ENCODE measurements around the gene CASKIN1. TPM values are rescaled to one million over a fixed set of nuclear protein-coding genes. Genes with fewer than 3 reads are reported as not detected.

The CASKIN1 gene
- total RNA-seq, 1 experiment from 2014 or later = 6.6 TPM

- no peak for TF ChIP-seq CTCF (IDR thresholded peaks at IDR 0.05; ENCODE audit: insufficient read depth in 1 of 2, low read depth in 1 of 2, low read length in 1 of 2, severe bottlenecking in 1 of 2, unreplicated experiment in 1 of 2)
- peaks cover 6% of the 10 kb centered on the region for H3K4me1 Mint-ChIP-seq (ENCODE audit: low read depth, unreplicated experiment)
- ChIA-PET POLR2A (interaction anchor here (0.6 kb wide), 1 partner anchor 130 kb away, joined by 5 read pairs; no protein-coding TSS in a partner anchor), CTCF (no interaction called here)
- BruUV-seq (replicated peaks) = no TSS peak
- H3K9me3 Mint-ChIP-seq (ENCODE audit: unreplicated experiment) = no peaks in the 10 kb centered on the region
- no peak for DNase-seq
- H3K36me3 Mint-ChIP-seq (ENCODE audit: insufficient read depth, unreplicated experiment) = peaks cover 13% of the 10 kb centered on the region
- intact Hi-C loops (cut with micrococcal nuclease; ENCODE audit: unreplicated experiment) = no loop called here
- no peak overlapping the region for H3K4me3 Mint-ChIP-seq (ENCODE audit: unreplicated experiment)
- no peak overlapping the region for H3K4me3 ChIP-seq (ENCODE audit: low read depth, low read length)
- H3K9me3 ChIP-seq = no peaks in the 10 kb centered on the region
- H3K27me3 ChIP-seq (replicated peaks; ENCODE audit: control insufficient read depth, insufficient read depth, low read length) = no peaks in the 10 kb centered on the region
- H3K27me3 Mint-ChIP-seq (ENCODE audit: insufficient read depth, unreplicated experiment) = no peaks in the 10 kb centered on the region
- H3K36me3 ChIP-seq (ENCODE audit: control insufficient read depth, insufficient read depth, low read length) = no peaks in the 10 kb centered on the region; the same call in 1 of the 2 replicates
- H3K4me1 ChIP-seq = no peaks in the 10 kb centered on the region
- H3K27ac Mint-ChIP-seq (ENCODE audit: unreplicated experiment) = no peak overlapping the region
Observed at GRCh38 chr16:2186505-2186904, 9.9 kb downstream of the CASKIN1 start.

GRCh38 chr16:2186064-2186463 is 10.3 kb downstream of the CASKIN1 start:
- POLR2A ChIA-PET = interaction anchor here (0.6 kb wide), 1 partner anchor 129 kb away, joined by 5 read pairs; no protein-coding TSS in a partner anchor
- no peak overlapping the region for H3K4me3 ChIP-seq (ENCODE audit: low read depth, low read length)
- Mint-ChIP-seq H3K27me3 (ENCODE audit: insufficient read depth, unreplicated experiment) (no peaks in the 10 kb centered on the region), H3K9me3 (ENCODE audit: unreplicated experiment) (no peaks in the 10 kb centered on the region), H3K27ac (ENCODE audit: unreplicated experiment) (no peak overlapping the region), H3K4me3 (ENCODE audit: unreplicated experiment) (no peak overlapping the region), H3K36me3 (ENCODE audit: insufficient read depth, unreplicated experiment) (peaks cover 14% of the 10 kb centered on the region), H3K4me1 (ENCODE audit: low read depth, unreplicated experiment) (peaks cover 6% of the 10 kb centered on the region)
- DNase-seq = no peak
- CTCF ChIA-PET = no interaction called here
- intact Hi-C loops (cut with micrococcal nuclease; ENCODE audit: unreplicated experiment) = no loop called here
- no TSS peak for BruUV-seq (replicated peaks)
- H3K9me3 ChIP-seq = no peaks in the 10 kb centered on the region
- no peaks in the 10 kb centered on the region; the same call in 1 of the 2 replicates for H3K36me3 ChIP-seq (ENCODE audit: control insufficient read depth, insufficient read depth, low read length)
- no peak for TF ChIP-seq CTCF (IDR thresholded peaks at IDR 0.05; ENCODE audit: insufficient read depth in 1 of 2, low read depth in 1 of 2, low read length in 1 of 2, severe bottlenecking in 1 of 2, unreplicated experiment in 1 of 2)
- H3K4me1 ChIP-seq = no peaks in the 10 kb centered on the region
- H3K27me3 ChIP-seq (replicated peaks; ENCODE audit: control insufficient read depth, insufficient read depth, low read length) = no peaks in the 10 kb centered on the region

GRCh38 chr16:2184962-2185361 is 11.4 kb downstream of the CASKIN1 start:
- CTCF ChIA-PET = interaction anchor here (1.2 kb wide), 1 partner anchor 10 kb away, joined by 3 read pairs; no protein-coding TSS in a partner anchor
- Histone ChIP-seq H3K4me3 (ENCODE audit: low read depth, low read length) (no peak overlapping the region), H3K36me3 (ENCODE audit: control insufficient read depth, insufficient read depth, low read length) (no peaks in the 10 kb centered on the region), H3K4me1 (no peaks in the 10 kb centered on the region), H3K27me3 (replicated peaks; ENCODE audit: control insufficient read depth, insufficient read depth, low read length) (no peaks in the 10 kb centered on the region), H3K9me3 (no peaks in the 10 kb centered on the region)
- Mint-ChIP-seq H3K4me1 (ENCODE audit: low read depth, unreplicated experiment) (peaks cover 6% of the 10 kb centered on the region), H3K27ac (ENCODE audit: unreplicated experiment) (no peak overlapping the region), H3K9me3 (ENCODE audit: unreplicated experiment) (no peaks in the 10 kb centered on the region), H3K27me3 (ENCODE audit: insufficient read depth, unreplicated experiment) (no peaks in the 10 kb centered on the region), H3K36me3 (ENCODE audit: insufficient read depth, unreplicated experiment) (peaks cover 14% of the 10 kb centered on the region), H3K4me3 (ENCODE audit: unreplicated experiment) (no peak overlapping the region)
- no peak for DNase-seq
- POLR2A ChIA-PET = no interaction called here
- intact Hi-C loops (cut with micrococcal nuclease; ENCODE audit: unreplicated experiment) = no loop called here
- BruUV-seq (replicated peaks) = no TSS peak
- no peak for TF ChIP-seq CTCF (IDR thresholded peaks at IDR 0.05; ENCODE audit: insufficient read depth in 1 of 2, low read depth in 1 of 2, low read length in 1 of 2, severe bottlenecking in 1 of 2, unreplicated experiment in 1 of 2)

Data from Caco-2 (cell line).